HL-60/S4 treated with phorbol 12-myristate 13-acetate at 8.2 ng/mL for 4 days and 3 days (cell line): ENCODE data around the gene AVEN.

Experiments
- in situ Hi-C: fragments of 300-500 bp; cut with MboI; formaldehyde crosslinking; loops from 2 replicates; pipeline ENCODE4 v1.15.0; 2022; ENCODE audit warnings: low sequenced_read_pairs

AVEN gene

GRCh38 chr15:33923446-33923845 lies 115.6 kb downstream of the AVEN start:
- in situ Hi-C loops, result no loop called here

GRCh38 chr15:33915571-33916407 lies 123.2 kb downstream of the AVEN start:
- in situ Hi-C loops, result no loop called here

GRCh38 chr15:33913459-33913858 lies 125.5 kb downstream of the AVEN start:
- in situ Hi-C loops, result no loop called here

GRCh38 chr15:33912326-33912725 lies 126.7 kb downstream of the AVEN start:
- in situ Hi-C loops, result no loop called here

GRCh38 chr15:33910741-33911140 lies 128.3 kb downstream of the AVEN start:
- in situ Hi-C loops, result no loop called here

- in situ Hi-C loops, result no loop called here
These were observed 130.6 kb downstream of the AVEN start for GRCh38 chr15:33908406-33908805.

- in situ Hi-C loops, result no loop called here
These were observed 131.7 kb downstream of the AVEN start for GRCh38 chr15:33907326-33907725.

- in situ Hi-C loops, result no loop called here
These were observed 135.3 kb downstream of the AVEN start for GRCh38 chr15:33903661-33904060.

- in situ Hi-C loops, result no loop called here
These were observed 137.0 kb downstream of the AVEN start for GRCh38 chr15:33902043-33902442.

- in situ Hi-C loops, result no loop called here
These were observed 144.8 kb downstream of the AVEN start for GRCh38 chr15:33894193-33894592.

GRCh38 chr15:33888176-33888575 lies 150.8 kb downstream of the AVEN start:
- in situ Hi-C loops, result no loop called here

GRCh38 chr15:33882921-33883320 lies 156.1 kb downstream of the AVEN start:
- in situ Hi-C loops, result no loop called here

- in situ Hi-C loops, result no loop called here
These were observed 164.8 kb downstream of the AVEN start for GRCh38 chr15:33874156-33874555.

- in situ Hi-C loops, result no loop called here
These were observed 166.4 kb downstream of the AVEN start for GRCh38 chr15:33872416-33873106.

GRCh38 chr15:33871980-33872379 lies 167.0 kb downstream of the AVEN start:
- in situ Hi-C loops, result no loop called here

GRCh38 chr15:33866101-33866737 lies 172.8 kb downstream of the AVEN start:
- in situ Hi-C loops, result no loop called here

- in situ Hi-C loops, result no loop called here
These were observed 173.6 kb downstream of the AVEN start for GRCh38 chr15:33865416-33865815.

- in situ Hi-C loops, result no loop called here
These were observed 174.5 kb downstream of the AVEN start for GRCh38 chr15:33864360-33865075.

- in situ Hi-C loops, result no loop called here
These were observed 178.2 kb downstream of the AVEN start for GRCh38 chr15:33860754-33861153.

GRCh38 chr15:33859992-33860545 lies 178.9 kb downstream of the AVEN start:
- in situ Hi-C loops, result no loop called here

- in situ Hi-C loops, result no loop called here
These were observed 180.2 kb downstream of the AVEN start for GRCh38 chr15:33858836-33859235.
